LHCN-M2 (cell line): Measurements from ENCODE around the gene RASAL1. TPM values are rescaled to one million over a fixed set of nuclear protein-coding genes. Genes with fewer than 3 reads are reported as not detected.

Experiments
- DNase-seq: peaks from one replicate; pipeline ENCODE4 v3.0.0-alpha.2; 2012; ENCODE audit warnings: low read depth
- polyA plus RNA-seq: library from polyadenylated mRNA; unstranded; fragments of >200 nt; gene quantifications from one replicate; pipeline ENCODE4 v1.2.1, GENCODE V29; 2012; ENCODE audit warnings: missing spikeins
- total RNA-seq: library from RNA; depleted of rRNA; stranded (reverse); fragments of >200 nt; gene quantifications from 2 replicates; pipeline ENCODE4 v1.2.3, GENCODE V29; 2014; rRNA removed

Gene RASAL1, protein sequence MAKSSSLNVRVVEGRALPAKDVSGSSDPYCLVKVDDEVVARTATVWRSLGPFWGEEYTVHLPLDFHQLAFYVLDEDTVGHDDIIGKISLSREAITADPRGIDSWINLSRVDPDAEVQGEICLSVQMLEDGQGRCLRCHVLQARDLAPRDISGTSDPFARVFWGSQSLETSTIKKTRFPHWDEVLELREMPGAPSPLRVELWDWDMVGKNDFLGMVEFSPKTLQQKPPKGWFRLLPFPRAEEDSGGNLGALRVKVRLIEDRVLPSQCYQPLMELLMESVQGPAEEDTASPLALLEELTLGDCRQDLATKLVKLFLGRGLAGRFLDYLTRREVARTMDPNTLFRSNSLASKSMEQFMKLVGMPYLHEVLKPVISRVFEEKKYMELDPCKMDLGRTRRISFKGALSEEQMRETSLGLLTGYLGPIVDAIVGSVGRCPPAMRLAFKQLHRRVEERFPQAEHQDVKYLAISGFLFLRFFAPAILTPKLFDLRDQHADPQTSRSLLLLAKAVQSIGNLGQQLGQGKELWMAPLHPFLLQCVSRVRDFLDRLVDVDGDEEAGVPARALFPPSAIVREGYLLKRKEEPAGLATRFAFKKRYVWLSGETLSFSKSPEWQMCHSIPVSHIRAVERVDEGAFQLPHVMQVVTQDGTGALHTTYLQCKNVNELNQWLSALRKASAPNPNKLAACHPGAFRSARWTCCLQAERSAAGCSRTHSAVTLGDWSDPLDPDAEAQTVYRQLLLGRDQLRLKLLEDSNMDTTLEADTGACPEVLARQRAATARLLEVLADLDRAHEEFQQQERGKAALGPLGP
- not detected in 2 replicates for total RNA-seq
- polyA plus RNA-seq = not detected

DNA sequence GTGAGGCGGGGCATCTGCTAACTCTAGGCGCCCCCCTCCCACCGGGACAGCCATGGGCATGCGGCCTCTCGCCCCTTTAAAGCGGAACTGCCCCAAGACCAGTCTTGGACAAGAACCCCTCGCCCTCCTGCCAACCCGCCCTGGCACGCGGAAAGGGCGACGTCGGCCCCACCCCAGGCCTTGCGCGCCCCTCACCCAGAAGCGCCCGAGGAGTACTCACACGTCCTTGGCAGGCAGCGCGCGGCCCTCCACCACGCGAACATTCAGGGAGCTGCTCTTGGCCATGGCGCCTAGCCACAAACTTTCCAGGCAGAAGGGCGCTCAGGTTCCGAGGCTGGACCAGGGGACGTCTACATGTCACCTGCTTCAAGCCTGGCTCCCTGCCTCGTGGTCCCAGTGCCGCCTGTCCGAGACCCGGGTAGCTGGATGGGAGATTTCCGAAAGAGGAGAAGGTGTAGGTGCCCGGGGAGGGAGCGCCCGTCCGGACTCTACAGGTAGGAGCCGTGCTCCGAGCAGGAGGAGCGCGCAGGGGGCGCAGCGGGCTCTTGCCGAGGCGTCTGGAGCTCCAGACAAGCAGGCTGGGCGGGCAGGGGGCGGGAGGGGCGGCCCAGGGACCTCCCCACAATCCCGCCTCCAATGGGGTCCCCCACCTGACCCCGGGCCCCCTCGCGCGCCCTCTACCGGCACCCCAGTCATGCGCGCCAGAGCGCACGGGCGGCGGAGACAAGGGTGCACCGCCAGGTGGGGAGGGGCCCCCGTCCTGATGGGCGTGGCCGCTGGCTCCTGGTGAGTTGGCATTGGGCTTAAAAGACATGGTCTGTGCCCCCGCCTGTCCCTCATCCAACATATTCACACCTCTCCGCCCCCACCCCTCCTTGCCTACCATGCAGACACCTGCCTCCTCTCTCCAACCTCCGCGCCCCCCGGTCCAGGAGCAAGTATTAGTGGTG lies at the start of gene RASAL1:
Gene RASAL1 (minus strand): TSS at position 584 of the 950 bp plus-strand sequence. CDS start 299 bp downstream, at position 285.
- DNase-seq = no peak

DNA sequence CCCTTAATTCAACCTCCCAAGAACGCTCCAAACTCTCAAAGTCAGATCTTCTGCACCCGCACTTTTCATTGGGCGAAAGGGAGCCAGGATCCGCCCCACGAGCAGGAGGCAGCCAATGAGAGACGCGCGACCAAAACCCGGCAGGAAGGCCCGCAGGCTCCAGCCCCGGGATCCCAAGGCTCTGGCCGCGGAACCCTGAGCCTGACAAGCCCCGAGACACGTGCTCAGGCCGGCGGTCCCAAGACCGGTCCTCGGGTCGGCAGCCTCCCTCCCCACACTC lies 49.3 kb upstream of the RASAL1 start:
- peak; percentile 91 for DNase-seq

DNA sequence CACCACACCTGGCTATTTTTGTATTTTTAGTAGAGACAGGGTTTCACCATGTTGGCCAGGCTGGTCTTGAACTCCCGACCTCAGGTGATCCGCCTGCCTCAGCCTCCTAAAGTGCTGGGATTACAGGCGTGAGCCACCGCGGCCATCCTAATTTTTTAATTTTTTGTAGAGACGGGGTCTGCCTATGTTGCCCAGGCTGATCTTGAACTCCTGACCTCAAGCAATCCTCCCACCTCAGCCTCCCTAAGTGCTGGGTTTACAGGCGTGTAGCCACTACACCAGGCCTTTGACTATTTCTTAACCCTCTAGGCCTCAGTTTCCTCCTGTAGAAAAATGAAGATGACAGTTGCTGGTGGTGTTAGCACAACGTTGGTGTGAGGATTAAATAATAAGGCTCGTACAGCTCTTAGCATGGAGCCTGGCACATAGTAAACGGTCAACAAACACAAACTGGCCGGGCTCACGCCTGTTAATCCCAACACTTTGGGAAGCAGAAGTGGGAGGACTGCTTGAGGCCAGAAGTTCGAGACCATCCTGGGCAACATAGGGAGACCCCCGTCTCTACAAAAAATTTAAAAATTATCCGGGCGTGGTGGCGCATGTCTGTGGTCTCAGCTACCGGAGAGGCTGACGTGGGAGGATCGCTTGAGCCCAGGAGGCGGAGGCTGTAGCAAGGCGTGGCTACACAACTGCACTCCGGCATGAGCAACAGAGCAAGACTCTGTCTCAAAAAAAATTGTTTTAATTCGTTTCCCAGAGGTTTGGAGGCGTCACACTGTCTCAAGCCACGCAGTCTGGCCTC lies 48.7 kb upstream of the RASAL1 start:
- DNase-seq = no peak

DNA sequence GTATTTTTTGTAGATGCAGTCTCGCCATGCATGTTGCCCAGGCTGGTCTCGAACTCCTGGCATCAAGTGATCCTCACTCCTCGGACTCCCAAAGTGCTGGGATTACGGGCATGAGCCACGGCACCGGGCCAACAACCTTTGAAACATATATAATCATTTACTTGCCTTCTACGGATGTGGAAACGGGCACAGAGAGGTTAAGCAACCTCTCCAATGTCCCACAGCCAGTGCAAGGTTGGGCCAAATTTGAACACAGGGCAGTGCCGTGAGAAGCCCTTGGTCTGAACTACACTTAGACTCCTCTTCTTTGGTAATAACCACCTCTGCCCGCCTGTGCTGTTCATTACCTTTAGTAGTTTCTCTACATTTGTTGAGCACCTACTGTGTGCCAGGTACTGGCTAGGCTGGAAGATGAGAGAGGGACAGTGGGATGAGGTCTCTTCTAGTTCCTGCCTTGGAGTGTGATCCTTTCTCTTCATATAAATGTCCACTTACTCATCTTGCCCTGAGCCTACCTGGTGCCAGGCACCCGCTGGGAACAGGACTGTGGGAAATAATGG lies 47.5 kb upstream of the RASAL1 start:
- DNase-seq = no peak

DNA sequence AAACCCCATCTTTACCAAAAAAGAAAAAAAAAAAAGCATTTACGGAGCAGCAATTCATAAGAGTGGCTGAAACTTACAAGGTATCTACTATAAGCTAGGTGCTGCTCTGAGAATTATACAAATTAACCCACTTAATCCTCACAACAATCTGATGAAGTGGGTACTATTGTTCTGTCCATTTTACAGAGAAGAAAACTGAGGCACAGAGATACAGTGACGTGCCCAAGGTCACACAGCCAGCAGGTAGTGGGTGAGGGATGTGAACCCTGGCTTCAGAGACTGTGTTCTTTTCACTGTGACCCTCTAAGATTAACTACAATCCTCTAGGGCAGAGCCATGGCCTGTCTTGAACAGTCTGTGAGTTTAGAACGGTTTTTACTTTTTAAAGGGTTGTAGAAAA lies 46.4 kb upstream of the RASAL1 start:
- no peak for DNase-seq

DNA sequence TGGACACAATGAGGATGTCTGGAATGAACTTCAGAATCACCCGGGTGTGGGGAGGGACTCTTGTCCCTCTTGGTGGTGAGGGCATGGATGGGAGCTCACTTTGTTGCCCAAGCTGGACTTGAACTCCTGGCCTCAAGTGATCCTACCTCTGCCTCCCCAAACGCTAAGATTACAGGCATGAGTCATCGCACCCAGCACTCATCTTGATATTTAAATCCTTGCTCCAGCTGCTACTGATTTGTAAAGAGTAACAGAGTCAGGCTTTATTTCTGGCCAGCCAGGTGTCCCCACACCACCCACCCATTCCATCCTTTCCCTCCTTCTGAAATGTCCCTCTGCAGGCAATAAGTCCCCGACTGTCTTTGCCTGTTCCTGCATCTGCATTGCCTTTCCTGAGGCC lies 44.8 kb upstream of the RASAL1 start:
- DNase-seq = peak; percentile 39

DNA sequence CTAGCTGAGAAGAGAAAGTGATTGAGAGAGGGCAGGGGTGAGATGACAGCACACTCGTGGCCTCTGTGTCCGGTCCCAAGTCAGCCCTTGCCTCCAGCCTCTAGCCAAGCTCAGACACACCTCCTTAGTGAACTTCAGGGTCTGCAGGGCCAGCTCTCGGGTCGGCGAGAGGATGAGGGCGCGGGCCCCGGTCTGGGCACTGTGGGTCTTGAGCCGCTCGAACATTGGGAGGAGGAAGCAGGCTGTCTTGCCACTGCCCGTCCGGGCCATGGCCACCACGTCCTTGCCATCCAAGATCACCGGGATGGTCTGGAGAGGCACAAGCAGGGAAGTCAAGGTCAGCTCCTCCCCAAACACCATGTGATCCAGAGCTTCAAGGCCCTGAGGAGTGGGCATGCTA lies 43.5 kb upstream of the RASAL1 start:
- DNase-seq = no peak

DNA sequence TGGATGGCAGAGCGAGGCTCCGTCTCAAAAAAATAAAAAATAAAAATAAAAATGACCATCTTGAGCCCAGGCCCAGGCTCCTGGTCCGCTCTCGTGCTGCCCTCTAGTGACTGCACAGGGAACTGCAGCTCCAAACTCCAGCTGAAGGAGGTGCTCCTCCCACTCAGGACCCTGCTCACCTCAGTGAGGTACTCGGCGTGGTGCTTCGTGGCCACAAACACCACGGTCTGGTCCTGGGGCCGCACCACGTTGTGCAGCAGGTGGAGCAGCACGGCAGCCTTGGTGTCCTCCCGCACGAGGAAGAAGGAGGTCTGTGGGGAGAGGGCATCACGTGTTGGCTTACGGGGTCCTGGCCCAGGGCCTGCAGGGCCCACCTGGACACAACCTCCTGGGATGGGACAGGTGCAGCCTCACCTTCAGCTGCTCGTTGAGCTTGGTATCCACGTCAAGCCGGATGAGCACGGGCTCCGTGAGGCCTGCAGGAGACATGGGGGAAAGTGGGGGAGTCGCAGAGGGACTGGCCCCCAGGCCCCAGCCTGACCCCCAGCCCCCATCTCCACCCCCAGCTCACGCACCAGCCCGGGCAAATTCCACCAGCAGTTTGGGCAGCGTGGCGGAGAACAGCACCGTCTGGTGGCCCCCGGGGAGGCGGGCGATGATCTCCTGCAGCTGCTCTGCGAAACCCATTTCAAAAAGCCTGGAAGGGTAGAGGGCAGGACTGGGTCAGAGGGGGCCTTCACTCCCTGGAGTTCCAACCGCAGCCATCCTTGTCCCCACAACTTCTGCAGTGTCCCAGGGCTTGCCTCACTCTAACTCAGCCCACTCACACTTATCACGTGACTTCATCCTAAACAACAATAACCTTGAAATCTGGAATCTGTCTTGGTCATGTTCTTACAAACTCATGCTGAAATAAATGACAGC lies 39.2 kb upstream of the RASAL1 start:
- peak; percentile 56 for DNase-seq

DNA sequence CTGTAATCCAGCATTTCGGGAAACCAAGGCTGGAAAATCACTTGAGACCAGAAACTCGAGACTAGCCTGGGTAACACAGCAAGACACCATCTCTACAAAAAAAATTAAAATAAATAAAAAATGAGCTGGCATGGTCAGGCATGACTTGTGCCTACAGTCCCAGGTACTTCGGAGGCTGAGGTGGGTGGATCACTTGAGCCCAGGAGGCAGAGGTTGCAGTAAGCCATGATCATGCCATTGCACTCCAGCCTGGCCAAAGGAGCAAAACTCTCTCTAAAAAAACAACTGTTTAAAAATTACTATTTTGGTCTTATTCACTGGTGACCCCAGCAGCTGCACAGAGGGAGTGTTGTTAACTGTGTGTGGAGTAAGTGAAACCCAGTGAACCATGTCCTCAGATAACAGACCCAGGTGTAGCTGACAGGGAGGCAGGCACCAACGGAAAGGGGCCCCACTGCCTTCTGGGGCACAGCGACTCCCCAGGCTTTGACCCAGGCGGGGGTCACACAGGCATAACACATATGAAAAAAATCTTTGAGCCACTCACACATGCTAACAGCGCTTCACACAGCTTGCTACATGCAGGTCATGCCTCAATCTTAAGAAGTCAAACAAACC lies 37.6 kb upstream of the RASAL1 start:
- DNase-seq = no peak

DNA sequence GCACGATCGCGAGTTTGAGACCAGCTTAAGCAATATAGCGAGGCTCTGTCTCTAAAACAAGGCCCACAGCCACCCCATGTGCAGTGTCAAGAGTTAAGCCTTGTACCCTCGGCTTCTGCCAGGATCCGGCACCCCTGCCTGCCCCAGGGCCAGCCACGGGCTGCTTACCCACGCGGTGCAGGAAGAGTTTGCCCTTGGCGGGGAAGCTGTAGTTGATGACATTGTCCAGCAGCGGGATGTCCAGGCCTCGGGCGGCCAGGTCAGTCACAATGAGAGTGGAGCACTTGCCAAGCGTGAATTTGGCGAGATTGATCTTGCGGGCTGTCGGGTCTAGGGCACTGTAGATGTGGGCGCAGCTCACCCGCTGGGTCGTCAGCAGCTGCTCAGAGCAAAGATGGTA lies 36.6 kb upstream of the RASAL1 start:
- no peak for DNase-seq

DNA sequence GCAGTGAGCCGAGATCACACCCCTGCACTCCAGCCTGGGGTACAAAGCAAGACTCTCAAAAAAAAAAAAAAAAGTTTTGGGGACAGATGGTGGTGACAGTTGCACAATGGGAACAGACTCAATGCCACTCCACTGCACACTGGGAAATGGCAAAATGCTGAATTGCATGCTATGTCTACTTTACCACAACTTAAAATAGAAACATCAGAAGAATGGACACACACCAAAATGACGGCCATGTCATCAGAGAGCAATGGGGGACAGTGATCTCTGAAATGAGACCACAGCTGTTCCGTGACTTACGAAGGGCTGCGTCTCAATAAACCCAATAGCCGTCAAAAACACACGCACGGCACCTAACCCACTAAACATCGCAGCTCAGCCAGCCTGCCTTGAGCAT lies 36.0 kb upstream of the RASAL1 start:
- no peak for DNase-seq

DNA sequence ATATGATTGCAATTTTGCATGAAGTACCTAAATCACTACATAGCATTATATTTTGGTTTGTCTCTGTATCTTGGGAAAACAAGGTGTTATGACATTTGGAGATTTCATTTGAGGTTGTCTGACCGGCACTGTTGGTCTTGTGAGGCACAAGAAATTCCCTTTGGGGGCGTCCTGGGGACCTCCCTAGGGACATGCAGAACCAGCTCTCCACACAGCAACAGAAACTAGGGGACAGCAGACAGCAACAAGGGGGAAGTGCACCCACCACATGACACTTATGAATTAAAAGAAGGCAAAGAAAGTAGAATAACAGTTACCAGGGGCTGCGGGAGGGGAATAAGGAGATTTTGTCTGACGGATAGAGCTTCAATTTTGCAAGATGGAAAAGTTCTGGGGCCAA lies 35.4 kb upstream of the RASAL1 start:
- no peak for DNase-seq

DNA sequence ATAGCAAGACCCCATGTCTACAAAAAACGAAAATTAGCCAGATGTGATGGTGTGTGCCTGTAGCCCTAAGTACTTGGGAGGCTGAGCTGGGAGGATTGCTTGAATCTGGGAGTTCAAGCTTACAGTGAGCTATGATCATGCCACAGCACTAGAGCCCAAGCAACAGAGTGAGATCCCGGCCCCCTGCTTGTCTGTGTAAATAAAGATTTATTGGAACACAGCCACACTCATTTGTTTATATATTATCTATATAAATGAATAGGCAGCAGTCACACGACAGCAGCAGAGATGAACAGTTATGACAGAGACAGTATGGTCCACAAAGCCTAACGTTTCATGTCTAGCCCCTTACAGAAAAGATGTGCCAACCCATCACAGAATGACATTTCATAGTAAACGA lies 34.9 kb upstream of the RASAL1 start:
- no peak for DNase-seq

DNA sequence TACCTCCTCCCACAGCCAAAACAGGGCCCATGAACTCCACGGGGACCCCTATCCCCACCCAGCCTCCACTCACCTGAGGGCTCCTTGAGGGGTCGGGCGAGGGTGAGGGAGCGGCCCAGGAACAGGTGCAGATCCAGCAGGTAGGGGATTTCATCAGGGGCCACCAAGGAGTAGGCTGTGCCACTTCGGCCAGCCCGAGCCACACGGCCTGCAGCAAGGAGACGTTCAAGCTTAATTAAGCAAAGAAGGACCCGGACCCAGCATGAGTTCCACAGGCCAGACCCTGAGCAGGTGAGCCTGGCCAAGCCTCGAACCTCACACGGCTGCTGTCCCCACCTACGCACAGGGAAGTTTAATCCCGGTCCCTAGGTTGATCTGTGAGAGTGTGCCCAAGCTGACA lies 34.1 kb upstream of the RASAL1 start:
- DNase-seq = no peak

DNA sequence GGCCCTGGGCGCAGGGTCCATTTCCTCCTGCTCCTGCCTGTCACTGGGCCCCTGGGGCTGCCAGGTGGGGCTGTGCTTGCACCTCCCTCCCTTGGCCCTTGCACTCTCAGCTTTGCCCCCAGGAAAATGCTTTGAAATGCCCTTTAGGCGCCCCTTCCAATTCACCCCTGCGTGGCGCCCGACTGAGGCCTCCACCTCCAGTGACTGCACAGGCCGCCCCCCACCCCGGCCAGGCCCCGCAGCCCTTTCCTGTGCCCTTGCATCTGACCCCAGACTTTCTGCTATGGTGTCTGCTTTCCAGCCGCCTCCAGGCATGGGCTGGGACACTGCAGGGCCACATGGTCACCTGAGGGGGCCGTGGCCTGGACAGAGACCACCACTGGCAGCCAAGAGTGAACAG lies 32.3 kb upstream of the RASAL1 start:
- DNase-seq = no peak

DNA sequence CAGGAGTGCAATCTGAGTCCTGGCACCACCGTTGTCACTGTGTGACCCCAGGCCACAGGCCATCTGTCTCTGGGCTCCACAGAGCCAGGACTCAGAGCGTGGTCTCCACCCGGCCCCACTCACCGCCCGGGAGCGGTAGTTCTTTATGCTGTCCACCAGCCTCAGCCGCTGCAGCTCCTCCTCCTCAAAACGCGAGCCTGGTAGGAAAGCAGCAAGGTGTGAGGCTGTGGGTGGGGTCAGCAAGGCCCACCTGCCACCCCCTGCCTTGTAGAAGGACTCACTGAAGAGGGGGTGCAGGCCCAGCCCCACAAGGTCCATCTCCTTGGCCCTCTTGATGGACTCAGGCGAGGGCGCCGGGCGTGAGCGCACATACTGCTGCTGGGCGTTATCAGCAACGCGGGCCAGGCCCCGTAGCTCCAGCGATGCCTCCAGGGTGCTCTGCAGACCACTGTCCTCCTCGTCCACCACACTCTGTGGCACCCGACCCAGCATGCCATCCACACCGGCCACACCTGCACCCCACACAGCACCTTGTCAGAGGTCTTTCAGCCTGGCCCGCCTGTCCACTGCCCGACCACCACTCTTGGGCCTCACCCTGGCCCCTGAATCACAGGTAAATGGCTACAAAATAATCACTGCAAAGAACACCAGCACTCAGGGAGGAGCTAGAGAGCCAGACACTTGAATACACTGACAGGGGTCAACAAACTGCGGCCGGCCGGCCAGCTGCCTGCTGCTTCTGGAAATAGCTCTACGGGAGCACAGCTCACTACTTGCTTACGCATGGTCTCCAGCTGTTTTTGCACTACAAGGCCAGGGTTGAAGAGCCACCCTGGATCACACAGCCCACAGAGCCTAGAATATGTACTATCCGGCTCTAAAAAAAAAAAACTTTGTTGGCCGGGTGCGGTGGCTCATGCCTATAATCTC lies 30.2 kb upstream of the RASAL1 start:
- DNase-seq = no peak

DNA sequence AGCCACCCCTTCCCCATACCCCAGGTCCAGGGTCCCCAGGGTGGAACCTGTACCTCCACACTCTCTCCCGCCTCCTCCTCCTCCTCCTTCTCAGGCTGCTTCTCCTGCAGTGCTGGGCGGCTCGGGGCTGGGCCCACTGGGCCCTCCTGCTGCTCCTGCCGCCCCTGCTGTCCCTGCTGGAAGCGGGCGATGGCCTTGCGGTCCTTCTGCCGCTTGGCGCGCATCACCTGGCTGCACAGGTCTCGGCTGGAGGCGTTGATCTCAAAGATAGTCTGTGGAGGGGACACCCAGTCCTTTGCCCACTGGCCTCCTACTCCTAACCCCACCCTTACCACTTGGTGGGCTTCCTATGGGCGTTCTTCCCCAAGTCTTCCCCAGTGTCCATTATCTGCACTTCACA lies 28.5 kb upstream of the RASAL1 start:
- DNase-seq = no peak

DNA sequence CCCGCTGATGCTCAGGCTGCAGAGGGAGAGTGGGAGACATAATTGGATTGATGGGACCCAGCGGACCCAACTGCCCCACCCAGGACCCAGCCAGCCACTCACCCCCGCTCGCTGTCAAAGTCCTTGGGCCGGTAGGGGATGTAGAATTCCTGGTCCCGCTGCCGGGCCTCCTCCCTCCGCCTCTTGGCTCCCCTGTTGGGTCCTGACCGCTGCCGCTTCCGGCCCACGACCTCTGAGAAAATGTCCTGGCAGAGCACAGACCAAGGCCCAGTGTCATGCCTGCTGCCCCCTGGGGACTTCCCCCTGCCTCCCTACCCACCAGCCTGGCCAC lies 27.4 kb upstream of the RASAL1 start:
- DNase-seq = no peak
